NCI-H345 (cell line): ENCODE results near the gene ERCC5.

ENCODE experiments used
- DNase-seq: peaks from one replicate; lab custom pipeline; 2025; lab: John Stamatoyannopoulos, UW

The ERCC5 gene

GRCh38 chr13:102917019-102917418 lies 71.2 kb downstream of the ERCC5 start:
- DNase-seq = no peak

GRCh38 chr13:102922184-102922583 lies 76.4 kb downstream of the ERCC5 start:
- DNase-seq = no peak
